ENCODE measurements around the gene CACNG4. TPM values are rescaled to one million over a fixed set of nuclear protein-coding genes. Genes with fewer than 3 reads are reported as not detected.

CACNG4 gene
- total RNA-seq, 1 donor from 2014 or later: not detected

DNA sequence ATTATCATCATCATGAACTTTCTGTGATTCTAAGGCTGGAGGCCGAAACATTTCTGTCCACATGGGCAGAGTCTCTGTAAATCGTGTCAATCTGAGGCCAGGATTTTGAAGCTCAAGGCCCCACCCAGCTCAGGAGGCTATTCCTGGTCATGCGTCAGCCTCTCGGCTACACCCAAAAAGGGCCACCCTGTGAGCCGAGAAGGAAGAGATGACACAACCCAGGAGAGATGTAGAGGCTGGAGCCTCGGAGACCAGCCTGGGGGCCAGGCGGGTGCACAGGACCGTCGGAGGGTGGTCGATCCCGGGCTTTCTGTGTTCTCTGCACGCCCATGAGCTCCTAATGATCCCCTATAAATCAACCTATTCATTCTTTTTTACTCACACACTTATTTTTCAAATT lies 78.8 kb downstream of the CACNG4 start:
- DNase-seq: no peak

- DNase-seq: no peak
Measured at GRCh38 chr17:67044016-67044772, 79.7 kb downstream of the CACNG4 start, which contains the start of gene CACNG1. CACNG1 (plus strand) TSS chr17:67044554; CDS start chr17:67044661, 107 bp downstream.

GRCh38 chr17:67044940-67045339 lies 80.4 kb downstream of the CACNG4 start:
- no peak for DNase-seq

GRCh38 chr17:67046398-67046797 lies 81.9 kb downstream of the CACNG4 start:
- no peak for DNase-seq

DNA sequence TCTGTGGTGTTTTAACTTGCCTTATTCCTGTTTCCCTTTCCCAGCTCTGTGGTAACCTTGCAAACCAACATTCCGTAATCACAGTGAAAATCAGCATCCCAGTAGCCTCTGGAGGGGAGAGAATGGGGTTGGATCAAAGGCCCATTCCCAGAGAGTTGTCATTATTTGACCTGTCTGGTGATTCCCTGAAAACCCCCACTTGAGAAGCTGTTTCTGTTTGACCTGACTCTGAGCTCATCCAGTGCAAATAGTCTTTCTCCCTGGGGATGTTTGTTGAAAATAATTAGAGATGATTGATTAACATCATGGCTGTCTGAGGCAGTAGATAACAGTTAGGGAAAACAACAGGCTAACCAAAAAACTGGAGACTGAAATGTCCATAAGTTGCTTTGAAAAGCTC lies 82.9 kb downstream of the CACNG4 start:
- DNase-seq: no peak

- no peak for DNase-seq
Measured at GRCh38 chr17:67049025-67049739, 84.7 kb downstream of the CACNG4 start.

DNA sequence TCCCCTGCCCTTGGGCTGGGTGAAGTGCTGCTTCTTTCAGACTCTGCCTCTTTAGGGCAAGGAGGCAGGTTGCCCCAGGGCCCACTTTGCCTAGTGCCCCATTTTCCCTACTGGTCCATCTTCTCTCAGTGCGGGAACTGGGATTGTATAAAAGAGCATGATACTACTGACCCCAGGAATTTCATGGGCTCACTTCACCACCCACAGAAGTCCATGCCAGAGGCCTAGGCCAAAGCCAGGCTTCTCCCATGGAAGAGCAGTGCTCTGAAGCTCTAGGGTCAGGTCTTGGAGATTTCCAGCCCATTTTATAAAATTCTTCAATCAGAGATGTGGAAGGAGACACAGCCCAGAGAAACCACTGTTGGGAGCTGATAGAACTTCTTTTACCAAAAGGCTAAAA lies 85.6 kb downstream of the CACNG4 start:
- DNase-seq: no peak

GRCh38 chr17:67050471-67051154 lies 86.1 kb downstream of the CACNG4 start:
- no peak for DNase-seq

- DNase-seq: no peak
Measured at GRCh38 chr17:67051155-67051538, 86.6 kb downstream of the CACNG4 start.

GRCh38 chr17:67051837-67052236 lies 87.3 kb downstream of the CACNG4 start:
- no peak for DNase-seq

DNA sequence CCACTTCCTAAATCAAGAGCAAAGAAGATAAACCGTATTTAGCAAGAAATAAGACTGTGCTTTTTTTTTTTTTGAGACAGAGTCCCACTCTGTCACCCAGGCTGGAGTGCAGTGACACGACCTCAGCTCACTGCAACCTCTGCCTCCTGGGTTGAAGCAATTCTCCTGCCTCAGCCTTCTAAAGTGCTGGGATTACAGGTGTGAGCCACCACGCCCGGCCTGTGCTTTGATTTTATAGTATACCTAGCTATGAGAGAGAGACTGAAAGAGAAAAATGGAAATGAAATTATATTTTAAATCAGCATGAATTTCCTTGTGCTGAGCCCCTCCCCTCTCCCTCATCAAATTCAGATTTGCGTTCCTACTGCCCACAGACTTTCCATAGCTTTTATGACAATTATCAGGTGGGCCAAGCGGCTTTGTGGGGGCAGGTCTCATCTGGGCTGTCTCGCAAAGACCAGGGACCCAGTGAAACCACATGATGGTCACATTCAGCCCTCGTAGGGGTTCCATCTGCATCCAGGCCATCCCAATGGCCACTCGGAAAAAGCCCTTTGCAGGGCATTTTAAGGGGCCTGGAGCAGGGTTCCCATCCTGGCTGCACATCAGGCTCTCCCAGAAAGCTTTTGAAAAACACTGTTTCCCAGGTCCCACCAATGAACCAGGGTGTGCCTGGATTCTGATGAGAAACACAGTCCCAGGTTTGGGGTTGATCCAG lies 88.4 kb downstream of the CACNG4 start:
- no peak for DNase-seq

- DNase-seq: no peak
Measured at GRCh38 chr17:67053438-67054000, 89.0 kb downstream of the CACNG4 start.

DNA sequence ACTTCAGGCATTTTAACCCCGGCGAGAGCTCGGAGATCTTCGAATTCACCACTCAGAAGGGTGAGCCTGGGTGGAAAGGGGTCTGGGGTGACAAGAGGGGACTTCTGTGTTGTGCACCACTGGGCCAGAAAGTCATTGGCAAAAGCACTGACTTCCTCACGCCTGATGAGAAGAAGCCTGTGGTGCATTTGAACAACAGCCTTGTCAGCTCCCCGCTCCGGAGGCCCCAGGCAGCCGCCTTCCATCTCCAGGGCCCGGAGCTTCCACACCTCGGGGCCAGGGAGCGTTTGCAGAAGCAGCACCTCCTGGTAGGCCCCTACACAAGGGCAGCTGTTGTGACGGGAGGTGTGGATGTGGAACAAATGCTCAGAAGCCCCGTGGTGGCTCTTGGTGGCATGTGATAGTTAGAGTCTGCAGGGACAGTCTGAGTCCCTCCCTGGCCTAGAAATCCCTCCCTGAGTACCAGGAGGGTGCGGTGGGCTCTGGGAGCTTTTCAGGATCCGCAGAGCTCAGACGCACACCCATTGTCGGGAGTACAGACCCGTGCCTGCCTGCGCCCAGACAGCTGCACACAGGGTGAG lies 89.6 kb downstream of the CACNG4 start:
- no peak for DNase-seq

DNA sequence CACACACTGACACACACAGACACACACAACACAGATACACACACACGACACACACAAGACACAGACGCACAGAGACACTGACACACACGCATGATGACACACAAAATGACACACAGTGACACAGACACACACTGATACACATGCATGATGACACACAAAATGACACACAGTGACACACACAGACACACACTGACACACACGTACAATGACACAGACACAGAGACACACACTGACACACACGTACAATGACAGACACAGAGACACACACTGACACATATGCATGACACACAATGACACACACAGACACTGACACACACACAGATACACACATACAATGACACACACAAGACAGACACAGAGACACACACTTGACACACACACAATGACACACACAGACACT lies 90.1 kb downstream of the CACNG4 start:
- DNase-seq: no peak

DNA sequence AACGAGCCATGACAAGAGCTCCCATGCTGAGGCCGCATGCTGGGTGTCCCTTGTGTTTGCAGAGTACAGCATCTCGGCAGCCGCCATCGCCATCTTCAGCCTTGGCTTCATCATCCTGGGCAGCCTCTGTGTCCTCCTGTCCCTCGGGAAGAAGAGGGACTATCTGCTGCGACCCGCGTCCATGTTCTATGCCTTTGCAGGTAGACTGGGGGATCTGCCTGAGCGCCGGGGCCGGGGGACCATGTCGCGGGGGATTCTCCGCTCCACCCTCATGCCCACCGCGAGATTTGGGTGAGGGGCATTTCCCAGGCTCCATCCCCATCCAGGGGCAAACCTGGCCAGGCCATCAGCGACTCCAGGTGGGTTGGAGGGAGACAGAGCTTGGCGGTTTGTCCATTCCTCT lies 90.5 kb downstream of the CACNG4 start:
- DNase-seq: no peak

DNA sequence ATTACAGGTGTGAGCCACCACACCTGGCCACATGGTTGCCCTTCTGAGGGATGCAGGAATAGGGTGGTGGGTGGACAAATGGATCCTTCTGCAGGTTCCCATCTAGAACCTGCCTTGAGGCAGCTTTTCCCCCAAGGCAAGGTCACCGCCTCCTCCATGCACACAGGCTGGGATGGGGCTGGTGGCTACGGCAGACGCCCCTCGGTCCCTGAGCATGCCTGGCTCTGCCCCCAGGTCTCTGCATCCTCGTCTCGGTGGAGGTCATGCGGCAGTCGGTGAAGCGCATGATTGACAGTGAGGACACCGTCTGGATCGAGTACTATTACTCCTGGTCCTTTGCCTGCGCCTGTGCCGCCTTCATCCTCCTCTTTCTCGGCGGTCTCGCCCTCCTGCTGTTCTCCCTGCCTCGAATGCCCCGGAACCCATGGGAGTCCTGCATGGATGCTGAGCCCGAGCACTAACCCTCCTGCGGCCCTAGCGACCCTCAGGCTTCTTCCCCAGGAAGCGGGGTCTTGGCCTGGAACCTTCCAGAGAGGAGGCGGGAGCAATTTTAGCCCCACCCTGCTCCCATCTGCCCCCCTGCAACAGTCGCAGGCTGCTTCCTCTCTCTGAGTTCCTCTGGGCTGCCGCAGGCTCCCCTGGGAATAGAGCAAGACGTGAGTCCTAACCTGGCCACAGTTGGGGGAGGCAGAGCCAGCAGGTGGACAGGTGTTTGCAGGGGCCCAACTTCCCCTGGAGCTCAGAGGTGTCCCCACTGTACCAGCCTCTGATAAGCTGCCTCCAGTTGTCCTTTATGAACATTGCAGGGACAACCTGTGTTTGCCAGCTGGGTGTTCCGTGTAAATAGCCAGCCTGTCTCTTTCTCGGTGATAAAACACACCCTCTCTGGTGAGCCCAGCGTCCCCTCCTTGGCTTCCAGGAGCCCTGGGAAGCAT lies 91.6 kb downstream of the CACNG4 start:
- no peak for DNase-seq

DNA sequence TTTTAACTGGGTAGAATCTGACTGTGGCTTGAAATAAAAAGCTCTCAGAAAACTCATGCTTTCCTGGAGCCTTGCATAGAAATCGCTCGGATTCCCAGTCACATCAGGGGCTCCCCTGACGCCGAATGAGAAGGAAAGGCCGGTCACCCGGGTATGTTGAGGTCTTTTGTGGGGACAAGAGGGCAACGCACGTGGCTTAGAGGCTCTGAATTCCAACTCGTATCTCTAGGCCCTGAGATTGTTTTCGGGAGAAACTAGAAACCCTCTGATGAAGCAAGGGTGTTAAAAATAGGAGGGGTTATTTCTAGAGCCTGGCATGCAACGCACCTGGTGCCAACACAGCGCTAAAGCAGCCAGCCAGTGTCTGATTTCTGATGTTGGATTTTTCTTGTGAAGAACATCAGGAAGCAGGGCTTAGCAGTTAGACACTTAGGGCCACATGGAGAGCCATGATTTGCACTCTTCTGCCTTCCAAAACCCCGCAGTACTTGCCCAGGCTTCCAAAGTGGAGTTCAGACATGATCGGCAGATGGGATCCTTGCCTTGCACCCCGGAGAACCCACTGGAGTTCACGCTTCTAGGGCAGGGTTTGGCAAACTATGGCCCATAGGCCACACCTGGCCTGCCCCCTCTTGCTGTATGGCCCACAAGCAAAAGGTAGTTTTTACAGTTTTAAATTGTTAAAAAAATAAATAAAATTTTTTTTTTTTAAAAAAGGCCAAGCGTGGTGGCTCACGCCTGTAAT lies 92.4 kb downstream of the CACNG4 start:
- DNase-seq: no peak

DNA sequence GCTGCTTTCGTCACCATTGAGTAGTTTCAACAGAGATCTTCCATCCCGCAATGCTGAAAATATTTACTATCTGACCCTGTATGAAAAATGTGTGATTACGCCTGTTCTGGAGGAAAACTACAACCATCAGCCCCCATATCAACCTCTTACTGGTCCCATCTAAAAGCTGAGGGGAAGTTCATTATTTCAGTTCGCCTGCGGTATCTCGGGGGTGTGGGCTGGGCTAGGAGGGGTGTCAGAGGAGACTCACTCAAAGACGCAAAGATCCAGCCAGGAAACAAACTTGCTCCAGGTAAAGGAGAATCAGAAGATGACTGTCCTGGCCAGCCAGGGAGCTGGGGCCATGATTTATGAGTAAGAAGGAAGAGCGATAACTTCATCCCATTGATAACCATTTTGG lies 93.5 kb downstream of the CACNG4 start:
- no peak for DNase-seq

DNA sequence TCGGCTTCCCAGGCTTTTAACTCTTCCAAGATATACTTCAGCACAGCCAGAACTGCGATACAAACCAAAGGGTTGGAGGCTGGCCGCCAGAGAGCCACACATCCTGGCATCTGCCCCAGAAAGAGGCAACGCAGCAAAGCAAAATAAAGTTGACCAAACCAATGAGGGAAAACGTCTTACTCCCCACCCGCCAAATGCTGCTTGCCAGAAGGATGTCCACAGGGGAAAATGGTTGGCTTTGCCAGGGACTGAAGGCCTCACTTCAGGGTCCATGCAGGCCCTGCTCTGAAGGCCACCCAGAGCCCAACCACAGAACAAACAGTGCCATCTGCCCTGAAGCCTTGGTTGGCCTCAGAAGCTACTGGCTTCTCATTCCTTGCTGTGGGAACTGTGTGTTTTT lies 94.9 kb downstream of the CACNG4 start:
- no peak for DNase-seq

GRCh38 chr17:67063141-67063540 lies 98.6 kb downstream of the CACNG4 start:
- DNase-seq: no peak

Measured in dermis blood vessel endothelial cell (primary cell).